DND-41 (cell line): Measurements from ENCODE around the gene MAN2B1.

Experiments
- ATAC-seq: fragments of 200-7000 bp; cut with Tn5 transposase; 3 replicates; pipeline ENCODE4 v1.9.1; 2021; ENCODE audit warnings: low read depth; ENCODE audit not compliant: insufficient read depth
- DNase-seq: peaks from one replicate; pipeline ENCODE4 v3.0.0-alpha.2; 2020
- H2AFZ ChIP-seq: 2 replicates; pipeline ENCODE4 v1.6.0; 2012; ENCODE audit warnings: low read depth, low read length
- H3K27ac ChIP-seq: 2 replicates; pipeline ENCODE4 v1.5.1; 2012; ENCODE audit warnings: low read length, inconsistent platforms
- H3K27me3 ChIP-seq: fragments of 200-600 bp; sonication (generic); 2 replicates; pipeline ENCODE4 v1.6.0; 2012; ENCODE audit warnings: low read length, mild to moderate bottlenecking, inconsistent platforms; ENCODE audit not compliant: insufficient read depth, poor library complexity
- H3K36me3 ChIP-seq: 2 replicates; pipeline ENCODE4 v1.5.1; 2012; ENCODE audit warnings: low read length, inconsistent platforms; ENCODE audit not compliant: insufficient read depth
- H3K4me1 ChIP-seq: 2 replicates; pipeline ENCODE4 v1.5.1; 2012; ENCODE audit warnings: mild to moderate bottlenecking, low read length; ENCODE audit not compliant: insufficient read depth
- H3K4me2 ChIP-seq: 2 replicates; pipeline ENCODE4 v1.6.0; 2012; ENCODE audit warnings: mild to moderate bottlenecking, moderate library complexity, low read length, inconsistent platforms; ENCODE audit not compliant: insufficient read depth
- H3K4me3 ChIP-seq, 2 experiments: fragments of 200-600 bp in 1 of 2; shearing (Covaris generic) in 1 of 2; 2 replicates each; pipeline ENCODE4 v1.5.1; 2012 to 2016; ENCODE audit warnings: inconsistent platforms in 2 of 2, low read length in 2 of 2, mild to moderate bottlenecking in 2 of 2, low read depth in 1 of 2, moderate library complexity in 1 of 2
- H3K79me2 ChIP-seq: 2 replicates; pipeline ENCODE4 v1.6.0; 2012; ENCODE audit warnings: low read length, inconsistent platforms; ENCODE audit not compliant: insufficient read depth
- H3K9ac ChIP-seq: 2 replicates; pipeline ENCODE4 v1.6.0; 2012; ENCODE audit warnings: low read depth, mild to moderate bottlenecking, inconsistent platforms, low read length, moderate library complexity
- H3K9me3 ChIP-seq: 2 replicates; pipeline ENCODE4 v1.5.1; 2012; ENCODE audit warnings: low read length, moderate library complexity, mild to moderate bottlenecking, inconsistent platforms; ENCODE audit not compliant: insufficient read depth, severe bottlenecking
- H4K20me1 ChIP-seq: 2 replicates; pipeline ENCODE4 v1.6.0; 2012; ENCODE audit warnings: low read length; ENCODE audit not compliant: insufficient read depth
- EZH2 ChIP-seq: IDR thresholded peaks from 3 replicates; pipeline ENCODE4 v1.6.1; 2012; ENCODE audit warnings: borderline replicate concordance, low read depth, mild to moderate bottlenecking, moderate library complexity, low read length, inconsistent platforms; ENCODE audit not compliant: severe bottlenecking
- TF ChIP-seq, protein P1 (sequence below): IDR thresholded peaks from 2 replicates; pipeline ENCODE4 v1.5.1; 2012; ENCODE audit warnings: borderline replicate concordance, low read length, moderate library complexity, mild to moderate bottlenecking; ENCODE audit not compliant: poor library complexity, severe bottlenecking; ENCODE audit errors: extremely low read depth

The MAN2B1 gene

DNA sequence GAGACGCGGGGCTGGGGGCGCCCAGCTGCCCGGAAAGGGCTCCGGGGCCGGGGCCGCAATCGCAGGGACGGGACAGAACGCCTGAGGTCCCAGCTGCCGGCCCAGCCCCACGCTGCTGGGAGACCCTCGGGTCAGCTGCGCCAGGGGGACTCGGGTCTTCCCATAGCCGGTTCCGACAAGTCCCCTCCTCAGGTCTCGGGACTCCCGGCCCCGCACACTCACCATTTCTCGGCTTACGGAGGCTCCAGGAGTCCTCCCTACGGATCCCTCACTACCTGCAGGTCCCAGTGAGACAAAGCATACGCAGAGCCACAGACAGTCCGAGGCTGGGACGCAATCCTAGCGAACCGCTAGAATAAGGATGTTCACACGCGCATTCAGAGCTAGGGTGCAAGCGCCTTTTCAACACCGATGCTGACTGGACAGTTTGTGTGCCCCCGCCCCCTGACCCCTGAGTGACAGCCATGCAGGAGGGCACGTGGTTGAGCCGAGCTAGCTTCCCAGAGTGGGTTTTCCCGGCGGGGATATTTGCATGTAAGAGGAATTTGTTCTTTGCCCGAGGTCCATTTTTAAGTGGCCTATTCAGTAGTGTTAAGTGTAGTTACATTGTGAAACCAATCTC is 69.5 kb downstream of the MAN2B1 start:
- H3K27ac ChIP-seq, result no peak overlapping the region
- H3K4me1 ChIP-seq, result no peaks in the 10 kb centered on the region
- no peak overlapping the region for H2AFZ ChIP-seq
- no peak for ATAC-seq
- H3K79me2 ChIP-seq, result 0 out of 2 replicates have a peak, but pooled peaks cover 2% of the 10 kb centered on the region
- no peak overlapping the region for H3K4me2 ChIP-seq
- H3K36me3 ChIP-seq, result peaks cover 19% of the 10 kb centered on the region
- TF ChIP-seq EZH2, result no peak
- TF ChIP-seq, protein P1, sequence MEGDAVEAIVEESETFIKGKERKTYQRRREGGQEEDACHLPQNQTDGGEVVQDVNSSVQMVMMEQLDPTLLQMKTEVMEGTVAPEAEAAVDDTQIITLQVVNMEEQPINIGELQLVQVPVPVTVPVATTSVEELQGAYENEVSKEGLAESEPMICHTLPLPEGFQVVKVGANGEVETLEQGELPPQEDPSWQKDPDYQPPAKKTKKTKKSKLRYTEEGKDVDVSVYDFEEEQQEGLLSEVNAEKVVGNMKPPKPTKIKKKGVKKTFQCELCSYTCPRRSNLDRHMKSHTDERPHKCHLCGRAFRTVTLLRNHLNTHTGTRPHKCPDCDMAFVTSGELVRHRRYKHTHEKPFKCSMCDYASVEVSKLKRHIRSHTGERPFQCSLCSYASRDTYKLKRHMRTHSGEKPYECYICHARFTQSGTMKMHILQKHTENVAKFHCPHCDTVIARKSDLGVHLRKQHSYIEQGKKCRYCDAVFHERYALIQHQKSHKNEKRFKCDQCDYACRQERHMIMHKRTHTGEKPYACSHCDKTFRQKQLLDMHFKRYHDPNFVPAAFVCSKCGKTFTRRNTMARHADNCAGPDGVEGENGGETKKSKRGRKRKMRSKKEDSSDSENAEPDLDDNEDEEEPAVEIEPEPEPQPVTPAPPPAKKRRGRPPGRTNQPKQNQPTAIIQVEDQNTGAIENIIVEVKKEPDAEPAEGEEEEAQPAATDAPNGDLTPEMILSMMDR, result no peak
- H3K27me3 ChIP-seq, result no peaks in the 10 kb centered on the region
- no peak for DNase-seq
- no peak overlapping the region for H3K9ac ChIP-seq
- H3K9me3 ChIP-seq, result no peaks in the 10 kb centered on the region
- H3K4me3 ChIP-seq, result no peak overlapping the region
- H4K20me1 ChIP-seq, result no peaks in the 10 kb centered on the region
